ENCODE measurements around the gene ADAMTS17.

The ADAMTS17 gene

GRCh38 chr15:99962006-99962561 lies 379.7 kb downstream of the ADAMTS17 start:
- TF ChIP-seq CREB1 (IDR thresholded peaks at IDR 0.05; ENCODE audit: low read depth) (no peak), EP300 (IDR thresholded peaks at IDR 0.05; ENCODE audit: borderline replicate concordance) (no peak), TCF12 (IDR thresholded peaks at IDR 0.05; ENCODE audit: low read depth) (no peak)

GRCh38 chr15:99961011-99961441 lies 380.7 kb downstream of the ADAMTS17 start:
- TF ChIP-seq EP300 (IDR thresholded peaks at IDR 0.05; ENCODE audit: borderline replicate concordance) (no peak), TAF1 (IDR thresholded peaks at IDR 0.05; ENCODE audit: low read depth) (no peak), RAD21 (IDR thresholded peaks at IDR 0.05; ENCODE audit: low read depth) (peak; percentile 45)
- TF ChIP-seq, protein P1, sequence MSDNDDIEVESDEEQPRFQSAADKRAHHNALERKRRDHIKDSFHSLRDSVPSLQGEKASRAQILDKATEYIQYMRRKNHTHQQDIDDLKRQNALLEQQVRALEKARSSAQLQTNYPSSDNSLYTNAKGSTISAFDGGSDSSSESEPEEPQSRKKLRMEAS (IDR thresholded peaks at IDR 0.05) = no peak

GRCh38 chr15:99959326-99959725 lies 382.4 kb downstream of the ADAMTS17 start:
- no peak for TF ChIP-seq NFIC (IDR thresholded peaks at IDR 0.05)
- no peak for TF ChIP-seq TCF12 (IDR thresholded peaks at IDR 0.05; ENCODE audit: low read depth)
- TF ChIP-seq ZBTB7A (IDR thresholded peaks at IDR 0.05; ENCODE audit: low read depth) = no peak
- no peak for TF ChIP-seq CREB1 (IDR thresholded peaks at IDR 0.05; ENCODE audit: low read depth)
- no peak for TF ChIP-seq TEAD4 (IDR thresholded peaks at IDR 0.05)
- TF ChIP-seq REST (IDR thresholded peaks at IDR 0.05; ENCODE audit: low read depth) = no peak
- no peak for TF ChIP-seq CEBPB (IDR thresholded peaks at IDR 0.05)
- TF ChIP-seq YY1 (IDR thresholded peaks at IDR 0.05; ENCODE audit: low read depth) = no peak
- TF ChIP-seq FOXM1 (IDR thresholded peaks at IDR 0.05; ENCODE audit: borderline replicate concordance, low read depth) = no peak
- no peak for TF ChIP-seq USF1 (IDR thresholded peaks at IDR 0.05)

GRCh38 chr15:99958426-99959097 lies 383.2 kb downstream of the ADAMTS17 start:
- TF ChIP-seq USF1 (IDR thresholded peaks at IDR 0.05) (no peak), TAF1 (IDR thresholded peaks at IDR 0.05; ENCODE audit: low read depth) (no peak), ZBTB7A (IDR thresholded peaks at IDR 0.05; ENCODE audit: low read depth) (no peak), CREB1 (IDR thresholded peaks at IDR 0.05; ENCODE audit: low read depth) (no peak)

- TF ChIP-seq ZBTB7A (IDR thresholded peaks at IDR 0.05; ENCODE audit: low read depth) (no peak), NFIC (IDR thresholded peaks at IDR 0.05) (no peak)
- TF ChIP-seq, protein P1 (IDR thresholded peaks at IDR 0.05) = no peak
These were observed 384.1 kb downstream of the ADAMTS17 start for GRCh38 chr15:99957642-99958013.

DNA sequence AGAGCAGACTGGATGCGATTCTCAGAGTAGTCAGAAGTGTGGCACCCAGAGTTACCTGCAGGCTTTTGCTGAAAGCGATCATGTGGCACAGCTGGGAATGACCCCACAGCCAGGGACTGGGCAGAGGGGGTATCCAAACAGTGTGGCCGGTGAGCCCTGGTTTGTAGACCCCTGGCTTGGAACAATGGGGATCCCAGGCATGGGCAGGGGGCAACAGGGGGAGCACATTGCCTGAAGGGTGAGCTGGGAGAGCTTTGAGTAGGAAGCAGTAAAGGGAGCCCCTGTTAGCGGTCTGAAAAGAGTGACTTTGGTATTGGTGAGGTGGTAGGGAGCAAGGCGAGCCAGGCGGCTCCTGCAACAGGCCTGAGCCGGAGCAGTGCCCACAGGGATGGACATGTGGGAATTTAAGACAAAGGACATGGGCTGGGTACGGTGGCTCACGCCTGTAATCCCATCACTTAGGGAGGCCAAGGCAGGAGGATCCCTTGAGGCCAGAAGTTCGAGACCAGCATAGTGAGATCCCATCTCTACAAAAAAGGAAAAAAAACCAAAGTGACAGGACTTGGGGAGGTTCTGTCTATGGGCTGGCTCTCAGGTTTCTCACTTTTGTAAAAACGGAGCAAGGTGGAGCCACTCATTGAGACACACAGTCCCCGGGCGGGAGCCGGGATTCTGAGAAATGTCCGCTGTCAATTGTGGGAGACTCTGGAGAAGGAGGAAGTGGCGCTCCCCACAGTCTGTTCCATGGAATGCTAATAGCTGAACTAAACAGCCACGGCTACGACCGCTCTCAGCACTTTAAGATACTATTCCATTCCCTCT lies 384.7 kb downstream of the ADAMTS17 start:
- TF ChIP-seq, protein P1 (IDR thresholded peaks at IDR 0.05) = no peak
- TF ChIP-seq YY1 (IDR thresholded peaks at IDR 0.05; ENCODE audit: low read depth) (no peak), EGR1 (IDR thresholded peaks at IDR 0.05) (no peak), RAD21 (IDR thresholded peaks at IDR 0.05; ENCODE audit: low read depth) (no peak), TCF12 (IDR thresholded peaks at IDR 0.05; ENCODE audit: low read depth) (no peak), USF1 (IDR thresholded peaks at IDR 0.05) (no peak)

- TF ChIP-seq YY1 (IDR thresholded peaks at IDR 0.05; ENCODE audit: low read depth) = no peak
- no peak for TF ChIP-seq CEBPB (IDR thresholded peaks at IDR 0.05)
- TF ChIP-seq REST (IDR thresholded peaks at IDR 0.05; ENCODE audit: low read depth) = no peak
- no peak for TF ChIP-seq USF1 (IDR thresholded peaks at IDR 0.05)
- no peak for TF ChIP-seq EGR1 (IDR thresholded peaks at IDR 0.05)
These were observed 385.6 kb downstream of the ADAMTS17 start for GRCh38 chr15:99956022-99956775.

Measured in Ishikawa (cell line).